H1 (cell line): ENCODE data around the gene CST2. TPM values are rescaled to one million over a fixed set of nuclear protein-coding genes. Genes with fewer than 3 reads are reported as not detected.

Experiments used
- CHD1 ChIP-seq: IDR thresholded peaks from 2 replicates; pipeline ENCODE4 v1.6.1; 2012; ENCODE audit warnings: low read depth, low read length, improper control_type of control experiment
- CHD7 ChIP-seq: fragments of 300-600 bp; sonication (generic); IDR thresholded peaks from 2 replicates; pipeline ENCODE4 v1.7.1; 2012; ENCODE audit warnings: low read length, moderate library complexity, mild to moderate bottlenecking, inconsistent platforms; ENCODE audit not compliant: insufficient replicate concordance
- MAFK ChIP-seq: IDR thresholded peaks from 2 replicates; pipeline ENCODE4 v1.6.1; 2012; ENCODE audit warnings: low read depth, mild to moderate bottlenecking, improper control_type of control experiment, low read length
- MAX ChIP-seq: IDR thresholded peaks from 2 replicates; pipeline ENCODE4 v1.6.1; 2012; ENCODE audit warnings: inconsistent platforms
- POLR2AphosphoS5 ChIP-seq: IDR thresholded peaks from 2 replicates; pipeline ENCODE4 v1.6.1; 2011; ENCODE audit warnings: low read depth, low read length
- RNF2 ChIP-seq: fragments of 200-900, 300-1000 bp; sonication (generic); IDR thresholded peaks from 2 replicates; pipeline ENCODE4 v1.7.1; 2016; ENCODE audit warnings: borderline replicate concordance, low read depth, mild to moderate bottlenecking, antibody characterized with exemption, low read length; ENCODE audit not compliant: poor library complexity, severe bottlenecking; ENCODE audit errors: missing control alignments
- RXRA ChIP-seq: IDR thresholded peaks from 2 replicates; pipeline ENCODE4 v1.6.1; 2011; ENCODE audit warnings: low read depth, mild to moderate bottlenecking, low read length, moderate library complexity; ENCODE audit not compliant: insufficient read depth
- SAP30 ChIP-seq: fragments of 300-600 bp; sonication (generic); IDR thresholded peaks from 2 replicates; pipeline ENCODE4 v1.7.1; 2012; ENCODE audit warnings: low read length, moderate library complexity, mild to moderate bottlenecking, inconsistent platforms; ENCODE audit not compliant: insufficient read depth, insufficient replicate concordance
- TAF1 ChIP-seq: IDR thresholded peaks from 2 replicates; pipeline ENCODE4 v1.6.1; 2011; ENCODE audit warnings: mild to moderate bottlenecking, low read depth, low read length
- TEAD4 ChIP-seq: IDR thresholded peaks from 2 replicates; pipeline ENCODE4 v1.6.1; 2012; ENCODE audit warnings: low read depth, low read length, inconsistent platforms, mixed read lengths
- polyA plus RNA-seq, 7 experiments: library from polyadenylated mRNA; depleted of rRNA in 3 of 7; stranded (reverse) in 5 of 7; unstranded in 2 of 7; fragments of >200 nt in 5 of 7; fragments of 200-250 nt in 2 of 7; gene quantifications; 1 replicate in 5 of 7; 2 replicates in 1 of 7; 4 replicates in 1 of 7; pipeline versions ENCODE4 v1.2.1 to v1.2.3, GENCODE V29; 2011 to 2013; ENCODE audit warnings: missing spikeins in 2 of 7, mixed read lengths in 2 of 7
- total RNA-seq: library from RNA; stranded (reverse); fragmentation: NEBNext Ultra II Directional; extraction: Animal tissue kit (Norgen Biotek cat#: 25700); gene quantifications from 2 replicates; pipeline ENCODE4 v1.2.1, GENCODE V29; 2021

The CST2 gene
- total and polyA plus RNA-seq, 2 of the 8 experiments (the other 6 are each of a cell fraction or from before 2014, with no cell fraction given) = not detected

GRCh38 chr20:23820493-23820892, 6.0 kb downstream of the CST2 start (continued):
- TF ChIP-seq CHD7 (no peak), RNF2 (no peak), TEAD4 (no peak), TAF1 (no peak), POLR2AphosphoS5 (no peak), MAFK (no peak), SAP30 (no peak), CHD1 (no peak), RXRA (no peak), MAX (no peak)
